Heart left ventricle (tissue), 16 donors: ENCODE results near the gene TRIM7. TPM values are rescaled to one million over a fixed set of nuclear protein-coding genes. Genes with fewer than 3 reads are reported as not detected.

Experiments
- ATAC-seq, 4 donors: fragments of 200-7000 bp; cut with Tn5 transposase; one replicate each; pipeline ENCODE4 v1.9.1; 2020 to 2022; ENCODE audit warnings: moderate library complexity in 4 of 4, mild to moderate bottlenecking in 3 of 4, moderate number of reproducible peaks in 1 of 4
- DNase-seq, 5 donors: peaks; one replicate each; pipeline ENCODE4 v3.0.0-alpha.2; 2020
- H3K27ac ChIP-seq, 12 donors: fragments of 200-600 bp; sonication (generic) in 4 of 12; one replicate each; pipeline versions ENCODE4 v1.5.0 to v1.8.0; 2016 to 2022; ENCODE audit warnings: mild to moderate bottlenecking in 2 of 12
- H3K27me3 ChIP-seq, 9 donors: fragments of 200-600 bp; sonication (generic) in 2 of 9; one replicate each; pipeline versions ENCODE4 v1.5.1 to v1.8.0; 2016 to 2022; ENCODE audit warnings: mild to moderate bottlenecking in 3 of 9
- H3K36me3 ChIP-seq, 9 donors: fragments of 200-600 bp; sonication (generic) in 2 of 9; one replicate each; pipeline versions ENCODE4 v1.5.0 to v1.8.0; 2018 to 2022; ENCODE audit warnings: mild to moderate bottlenecking in 2 of 9
- H3K4me1 ChIP-seq, 12 donors: fragments of 200-600 bp; sonication (generic) in 4 of 12; one replicate each; pipeline versions ENCODE4 v1.5.0 to v1.8.0; 2016 to 2022; ENCODE audit warnings: mild to moderate bottlenecking in 3 of 12
- H3K4me3 ChIP-seq, 12 donors: fragments of 200-600 bp; sonication (generic) in 4 of 12; one replicate each; pipeline versions ENCODE4 v1.5.0 to v1.8.0; 2017 to 2022; ENCODE audit warnings: mild to moderate bottlenecking in 9 of 12, moderate library complexity in 4 of 12
- H3K9me3 ChIP-seq, 12 donors: fragments of 200-600 bp; sonication (generic) in 4 of 12; one replicate each; pipeline versions ENCODE4 v1.5.0 to v1.8.0; 2016 to 2022; ENCODE audit warnings: mild to moderate bottlenecking in 1 of 12
- CTCF ChIP-seq, 12 donors: fragments of 200-600 bp; sonication (generic) in 4 of 12; IDR thresholded peaks; one replicate each; pipeline versions ENCODE4 v1.5.0 to v1.8.0; 2018 to 2022; ENCODE audit warnings: antibody characterized with exemption in 12 of 12, mild to moderate bottlenecking in 5 of 12
- POLR2A ChIP-seq, 2 donors: fragments of 450-650 bp; IDR thresholded peaks; one replicate each; pipeline ENCODE4 v1.6.1; 2017; ENCODE audit warnings: antibody characterized with exemption in 2 of 2, mild to moderate bottlenecking in 2 of 2, moderate library complexity in 2 of 2
- WGBS, 4 donors: extraction: QIAGEN DNeasy Blood & Tissue Kit in 2 of 4; methylation state at CpG; one replicate each; pipeline versions ENCODE4 v1.1.5 to v1.1.7; 2013 to 2018; 5-methylcytosine and 5-hydroxymethylcytosine counted together
- intact Hi-C, 10 donors: fragments of 100-400 bp; cut with DNase I; formaldehyde crosslinking; loops; one replicate each; pipeline versions ENCODE4 v1.11.1 to v1.14.2; 2022
- polyA plus RNA-seq, 2 donors: library from polyadenylated mRNA; stranded (reverse); fragments of 200-250 nt; gene quantifications; one replicate each; pipeline ENCODE4 v1.2.3, GENCODE V29; 2013
- total RNA-seq, 9 donors: library from RNA; depleted of rRNA in 2 of 9; stranded (reverse); fragments of >200 nt in 2 of 9; fragmentation: NEBNext Ultra II Directional in 3 of 9; extraction: Animal tissue kit (Norgen Biotek cat#: 25700) in 3 of 9; gene quantifications; one replicate each; pipeline versions ENCODE4 v1.1.0 to v1.2.4, GENCODE V29; 2016 to 2023
- donor health status: ischemic (EF 13 %, LVEDD 7.1; RV severe dilation, severe dysfunction).
- donor health status: healthy with polysubstance abuse.
- donor health status: DM: no; HTN: yes; CAD: no.
- donor health status: DM: no; HTN: no; CAD: no.
- donor health status: ischemic (EF 25% LVEDD 6.9; RV normal size, moderate dysfunction).
- donor health status: ischemic (EF 25% LVEDD 5.7; RV mildly dilated, moderate dysfunction).
- donor health status: healthy.
- donor health status: DM: yes; HTN: yes; CAD: no.
- donor health status: ischemic (EF 35%, LVEDD 5.7; RV mildly dilated, moderate dysfunction).
- donor health status: nonischemic (EF 11% LVEDD 7.7; RV severe dilation, severe dysfunction).
- donor health status: DM: yes; HTN: yes; CAD: no.
- donor health status: PGD.
- donor health status: ischemic (EF 29% LVEDD 5.4; RV normal size, mild dysfunction).
- donor health status: nonischemic (EF 23%, LVEDD 6.1; RV moderate dilation, normal function).

TRIM7 gene
- total and polyA plus RNA-seq, 11 donors = 3.6 to 11.0 (median 6.7) TPM

GRCh38 chr5:181186986-181187499 is 18.0 kb downstream of the TRIM7 start:
- ATAC-seq = no peak
- Histone ChIP-seq H3K36me3 (no peaks in the 10 kb centered on the region), H3K27ac (peak overlapping the region in 5 of 12 donors; percentile 12 to 97 (median 91)), H3K27me3 (no peaks in the 10 kb centered on the region), H3K4me3 (peak overlapping the region in 3 of 12 donors; percentile 82 to 90 (median 87)), H3K9me3 (no peaks in the 10 kb centered on the region), H3K4me1 (peaks cover 0 to 41% (median 10%) of the 10 kb centered on the region in 12 donors)
- WGBS, 4 donors = 55 to 65% (median 60%) methylated on average over 8 of the region's 8 CpGs
- DNase-seq = peak in 1 of 5 donors; percentile 13
- TF ChIP-seq POLR2A (IDR thresholded peaks at IDR 0.05) = no peak
- TF ChIP-seq CTCF (IDR thresholded peaks at IDR 0.05) = no peak
- intact Hi-C loops = loop anchor here in 5 of 10 donors (5.0 to 10.0 kb wide), 6 partner anchors 35 to 402 kb away; partner anchors contain the start of genes TRIM52 (in 4 of the 5), MGAT1 (in 1 of the 5), TRIM41 (in 1 of the 5) and ZFP62 (in 1 of the 5)

DNA sequence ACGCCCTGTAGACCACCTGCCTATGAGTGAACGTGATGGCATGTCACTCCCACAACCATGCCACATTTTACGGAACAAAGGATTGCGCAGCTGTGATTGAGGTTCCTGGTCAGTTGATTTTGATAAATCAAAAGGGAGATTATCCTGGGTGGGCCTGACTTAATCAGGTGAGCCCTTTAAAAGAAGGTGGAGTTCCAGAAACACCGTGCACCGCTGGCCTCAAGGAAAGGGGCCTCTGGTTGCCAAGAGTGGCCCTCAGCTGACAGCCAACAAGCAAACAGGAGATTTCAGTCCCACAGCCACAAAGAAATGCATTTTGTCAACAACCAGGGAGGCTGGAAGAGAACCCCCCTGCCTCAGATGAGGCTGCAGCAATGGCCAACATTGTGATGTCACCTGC is 19.0 kb downstream of the TRIM7 start:
- no peak for TF ChIP-seq POLR2A (IDR thresholded peaks at IDR 0.05)
- no peak for TF ChIP-seq CTCF (IDR thresholded peaks at IDR 0.05)
- no peaks in the 10 kb centered on the region for H3K9me3 ChIP-seq
- ATAC-seq (no peak), DNase-seq (peak in 1 of 5 donors; percentile 30)
- H3K4me1 ChIP-seq = peaks cover 0 to 42% (median 10%) of the 10 kb centered on the region in 12 donors
- WGBS, 4 donors = 85 to 96% (median 89%) methylated on average over 6 of the region's 6 CpGs
- intact Hi-C loops = loop anchor here in 5 of 10 donors (5.0 to 10.0 kb wide), 6 partner anchors 36 to 401 kb away; partner anchors contain the start of genes TRIM52 (in 4 of the 5), MGAT1 (in 1 of the 5), TRIM41 (in 1 of the 5) and ZFP62 (in 1 of the 5)
- no peak overlapping the region for H3K27ac ChIP-seq
- no peak overlapping the region for H3K4me3 ChIP-seq
- no peaks in the 10 kb centered on the region for H3K36me3 ChIP-seq
- no peaks in the 10 kb centered on the region for H3K27me3 ChIP-seq

GRCh38 chr5:181185560-181185959 is 19.4 kb downstream of the TRIM7 start:
- no peak overlapping the region for H3K27ac ChIP-seq
- intact Hi-C loops = loop anchor here in 5 of 10 donors (5.0 to 10.0 kb wide), 6 partner anchors 37 to 401 kb away; partner anchors contain the start of genes TRIM52 (in 4 of the 5), MGAT1 (in 1 of the 5), TRIM41 (in 1 of the 5) and ZFP62 (in 1 of the 5)
- no peaks in the 10 kb centered on the region for H3K9me3 ChIP-seq
- H3K4me1 ChIP-seq = peaks cover 0 to 38% (median 9%) of the 10 kb centered on the region in 12 donors
- 92 to 96% (median 93%) methylated on average over 13 of the region's 13 CpGs for WGBS, 4 donors
- H3K36me3 ChIP-seq = no peaks in the 10 kb centered on the region
- no peak overlapping the region for H3K4me3 ChIP-seq
- H3K27me3 ChIP-seq = no peaks in the 10 kb centered on the region
- DNase-seq = peak in 1 of 5 donors; percentile 13
- no peak for TF ChIP-seq CTCF (IDR thresholded peaks at IDR 0.05)
- TF ChIP-seq POLR2A (IDR thresholded peaks at IDR 0.05) = no peak
- ATAC-seq = no peak

GRCh38 chr5:181184845-181185216 is 20.2 kb downstream of the TRIM7 start:
- DNase-seq = peak in 1 of 5 donors; percentile 11
- TF ChIP-seq POLR2A (IDR thresholded peaks at IDR 0.05) (no peak), CTCF (IDR thresholded peaks at IDR 0.05) (no peak)
- intact Hi-C loops = loop anchor here in 7 of 10 donors (5.0 to 10.0 kb wide), 7 partner anchors 37 to 400 kb away; partner anchors contain the start of genes TRIM52 (in 5 of the 7), MGAT1 (in 1 of the 7), TRIM41 (in 1 of the 7) and ZFP62 (in 1 of the 7)
- Histone ChIP-seq H3K27me3 (no peaks in the 10 kb centered on the region), H3K4me1 (peaks cover 0 to 33% (median 9%) of the 10 kb centered on the region in 12 donors), H3K27ac (peak overlapping the region in 4 of 12 donors; percentile 9 to 49 (median 35)), H3K9me3 (no peaks in the 10 kb centered on the region), H3K4me3 (peak overlapping the region in 9 of 12 donors; percentile 30 to 67 (median 58)), H3K36me3 (no peaks in the 10 kb centered on the region)
- WGBS, 4 donors = 74 to 90% (median 86%) methylated on average over 16 of the region's 16 CpGs
- ATAC-seq = no peak
